ENCODE data around the gene HADHB. TPM values are rescaled to one million over a fixed set of nuclear protein-coding genes. Genes with fewer than 3 reads are reported as not detected.
A peak's percentile ranks its signal among the peaks of the same experiment; 100 is the strongest.

HADHB gene
- total and polyA plus RNA-seq, 2 of the 13 experiments (the other 11 are each of a cell fraction or from before 2014, with no cell fraction given): 112 to 238 TPM

GRCh38 chr2:26244309-26245230, at the start of gene HADHB, which contains the start of gene HADHA (continued):
- TF ChIP-seq TRAFD1 (CRISPR knock-in tag; IDR thresholded peaks at IDR 0.05; ENCODE audit: borderline replicate concordance): no peak
- TF ChIP-seq ZNF660 (CRISPR knock-in tag; IDR thresholded peaks at IDR 0.05; ENCODE audit: borderline replicate concordance, low read depth): no peak
- no peak for TF ChIP-seq FOSL1 (CRISPR knock-in tag; IDR thresholded peaks at IDR 0.05; ENCODE audit: borderline replicate concordance)
- peak; percentile 39; the same call in 1 of the 2 replicates for TF ChIP-seq NR0B2 (CRISPR knock-in tag; IDR thresholded peaks at IDR 0.05)
- TF ChIP-seq CC2D1A (CRISPR knock-in tag; IDR thresholded peaks at IDR 0.05): no peak
- peak; percentile 96 for TF ChIP-seq HNF4G (IDR thresholded peaks at IDR 0.05; ENCODE audit: borderline replicate concordance, low read depth, low read length)
- TF ChIP-seq HNF4G (CRISPR knock-in tag; IDR thresholded peaks at IDR 0.05; ENCODE audit: borderline replicate concordance, low read depth): peak; percentile 94
- TF ChIP-seq CBFB (CRISPR knock-in tag; IDR thresholded peaks at IDR 0.05): peak; percentile 86
- peak; percentile 93 for TF ChIP-seq MAZ (IDR thresholded peaks at IDR 0.05; ENCODE audit: borderline replicate concordance, low read depth, low read length)
- TF ChIP-seq MAZ (CRISPR knock-in tag; IDR thresholded peaks at IDR 0.05; ENCODE audit: low read depth): peak; percentile 57
- TF ChIP-seq ZSCAN9 (CRISPR knock-in tag; IDR thresholded peaks at IDR 0.05; ENCODE audit: borderline replicate concordance): peak; percentile 79; the same call in 1 of the 2 replicates
- TF ChIP-seq HIVEP1 (CRISPR knock-in tag; IDR thresholded peaks at IDR 0.05): peak; percentile 100
- TF ChIP-seq ZNF547 (CRISPR knock-in tag; IDR thresholded peaks at IDR 0.05): 0 out of 2 replicates have a peak, but pooled peaks have one; percentile 74
- TF ChIP-seq SETDB1 (CRISPR knock-in tag; IDR thresholded peaks at IDR 0.05; ENCODE audit: borderline replicate concordance): 0 out of 2 replicates have a peak, but pooled peaks have one; percentile 22
- peak; percentile 64; the same call in 1 of the 2 replicates for TF ChIP-seq ZSCAN20 (CRISPR knock-in tag; IDR thresholded peaks at IDR 0.05; ENCODE audit: borderline replicate concordance)
- no peak; the same call in 1 of the 2 replicates for TF ChIP-seq HES4 (CRISPR knock-in tag; IDR thresholded peaks at IDR 0.05; ENCODE audit: borderline replicate concordance)
- TF ChIP-seq MED13 (CRISPR knock-in tag; IDR thresholded peaks at IDR 0.05): peak; percentile 16; the same call in 1 of the 2 replicates
- TF ChIP-seq CSRNP2 (CRISPR knock-in tag; conservative IDR thresholded peaks at IDR 0.05; ENCODE audit: low read depth): no peak
- TF ChIP-seq HOMEZ (CRISPR knock-in tag; IDR thresholded peaks at IDR 0.05; ENCODE audit: low read depth): peak; percentile 72
- TF ChIP-seq ETS1 (CRISPR knock-in tag; IDR thresholded peaks at IDR 0.05): peak; percentile 93
- TF ChIP-seq KDM5B (CRISPR knock-in tag; IDR thresholded peaks at IDR 0.05; ENCODE audit: borderline replicate concordance): peak; percentile 90
